GM23248 (cell line): ENCODE data around the gene BLACAT1.

Experiments used
- EZH2 ChIP-seq: fragments of 200-600 bp; sonication (generic); IDR thresholded peaks from 2 replicates; pipeline ENCODE4 v1.6.1; 2018; ENCODE audit warnings: antibody characterized with exemption, mild to moderate bottlenecking; ENCODE audit not compliant: insufficient read depth, poor library complexity, severe bottlenecking
- EZH2phosphoT487 ChIP-seq: fragments of 200-600 bp; sonication (generic); IDR thresholded peaks from 2 replicates; pipeline ENCODE4 v1.6.1; 2018; ENCODE audit warnings: antibody characterized with exemption, moderate library complexity, mild to moderate bottlenecking, low read depth; ENCODE audit not compliant: insufficient read depth

GRCh38 chr1:205451759-205452164, 4.1 kb downstream of the BLACAT1 start:
- TF ChIP-seq EZH2 (no peak), EZH2phosphoT487 (no peak)
